Gastrocnemius medialis (tissue), 4 donors: ENCODE results near the gene ELAVL1. TPM values are rescaled to one million over a fixed set of nuclear protein-coding genes. Genes with fewer than 3 reads are reported as not detected.

ENCODE experiments used
- ATAC-seq, 2 donors: fragments of 150-250 bp; one replicate each; pipeline ENCODE4 v1.9.1; 2016
- DNase-seq, 2 donors: peaks; one replicate each; pipeline ENCODE4 v3.0.0-alpha.2; 2019
- H3K27ac ChIP-seq, 4 donors: fragments of 200-600 bp; sonication (generic); 1 replicate in 1 of 4; 2 replicates in 3 of 4; pipeline ENCODE4 v1.5.1; 2016 to 2018; ENCODE audit warnings: mild to moderate bottlenecking in 2 of 4, moderate library complexity in 1 of 4
- H3K27me3 ChIP-seq, 3 donors: fragments of 200-600 bp; sonication (generic) in 2 of 3; 1 replicate in 1 of 3; 2 replicates in 2 of 3; pipeline versions ENCODE4 v1.5.1 to v1.6.0; 2016 to 2019; ENCODE audit warnings: mild to moderate bottlenecking in 1 of 3, moderate library complexity in 1 of 3
- H3K36me3 ChIP-seq, 2 donors: fragments of 200-600 bp; sonication (generic) in 1 of 2; one replicate each; pipeline ENCODE4 v1.5.1; 2017 to 2018
- H3K4me1 ChIP-seq, 2 donors: fragments of 200-600 bp; sonication (generic) in 1 of 2; one replicate each; pipeline ENCODE4 v1.5.1; 2016 to 2017; ENCODE audit warnings: mild to moderate bottlenecking in 2 of 2
- H3K4me3 ChIP-seq, 4 donors: fragments of 200-600 bp; sonication (generic) in 3 of 4; 1 replicate in 1 of 4; 2 replicates in 3 of 4; pipeline ENCODE4 v1.5.1; 2016 to 2019; ENCODE audit warnings: mild to moderate bottlenecking in 2 of 4
- H3K9me3 ChIP-seq, 3 donors: fragments of 200-600 bp; sonication (generic) in 2 of 3; 1 replicate in 1 of 3; 2 replicates in 2 of 3; pipeline ENCODE4 v1.5.1; 2016 to 2019
- POLR2A ChIP-seq, 2 donors: fragments of 450-650 bp; IDR thresholded peaks; one replicate each; pipeline ENCODE4 v1.6.1; 2017; ENCODE audit warnings: antibody characterized with exemption in 2 of 2, mild to moderate bottlenecking in 2 of 2, moderate library complexity in 2 of 2
- in situ Hi-C, 4 donors: fragments of 200-750 bp; cut with MboI; loops; one replicate each; pipeline versions ENCODE4 v1.15.0 to v1.8.0; 2017; ENCODE audit warnings: low sequenced_read_pairs in 4 of 4
- intact Hi-C: fragments of 100-400 bp; cut with DNase I; formaldehyde crosslinking; loops from one replicate; pipeline ENCODE4 v1.15.1; 2023; ENCODE audit warnings: low total_unique reads
- total RNA-seq, 4 donors: library from RNA; depleted of rRNA; stranded (reverse); fragments of >200 nt; gene quantifications; one replicate each; pipeline versions ENCODE4 v1.1.0 to v1.2.3, GENCODE V29; 2016
- TF ChIP-seq, protein P1 (sequence below), 5 experiments: fragments of 450-650 bp in 3 of 5; fragments of 200-600 bp in 2 of 5; sonication (generic) in 2 of 5; IDR thresholded peaks in 4 of 5; conservative IDR thresholded peaks in 1 of 5; 1 replicate in 4 of 5; 2 replicates in 1 of 5; pipeline ENCODE4 v1.5.1; 2016 to 2019; ENCODE audit warnings: antibody characterized with exemption in 5 of 5, mild to moderate bottlenecking in 3 of 5, moderate library complexity in 3 of 5

Gene ELAVL1
- total RNA-seq, 4 donors from 2014 or later: 18.2 to 40.5 (median 28.9) TPM

DNA sequence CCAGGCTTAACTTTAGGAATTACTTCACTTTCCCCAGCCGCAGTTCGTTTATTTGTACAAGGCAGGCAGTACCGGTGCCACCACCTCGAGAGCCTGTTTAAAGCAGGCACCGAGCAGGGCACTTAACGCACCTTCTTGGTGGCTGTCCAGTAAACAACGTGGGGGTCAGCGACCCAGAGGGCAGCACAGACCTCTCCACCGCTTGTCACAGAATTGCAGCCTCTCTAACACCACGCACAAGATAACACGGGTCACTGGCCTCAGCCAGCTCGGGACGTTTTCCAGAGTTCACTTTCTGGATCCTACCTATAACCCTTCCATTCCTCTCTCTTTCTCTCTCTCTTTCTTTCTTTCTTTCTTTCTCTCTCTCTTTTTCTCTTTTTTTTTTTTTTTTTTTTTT lies 16.8 kb upstream of the ELAVL1 start:
- no peaks in the 10 kb centered on the region for H3K27me3 ChIP-seq
- in situ Hi-C loops (loop anchor here in 2 of 4 donors (25.0 kb wide), 1 partner anchor 240 kb away; no protein-coding TSS in a partner anchor), intact Hi-C loops (no loop called here)
- DNase-seq (no peak), ATAC-seq (no peak)
- TF ChIP-seq, protein P1, sequence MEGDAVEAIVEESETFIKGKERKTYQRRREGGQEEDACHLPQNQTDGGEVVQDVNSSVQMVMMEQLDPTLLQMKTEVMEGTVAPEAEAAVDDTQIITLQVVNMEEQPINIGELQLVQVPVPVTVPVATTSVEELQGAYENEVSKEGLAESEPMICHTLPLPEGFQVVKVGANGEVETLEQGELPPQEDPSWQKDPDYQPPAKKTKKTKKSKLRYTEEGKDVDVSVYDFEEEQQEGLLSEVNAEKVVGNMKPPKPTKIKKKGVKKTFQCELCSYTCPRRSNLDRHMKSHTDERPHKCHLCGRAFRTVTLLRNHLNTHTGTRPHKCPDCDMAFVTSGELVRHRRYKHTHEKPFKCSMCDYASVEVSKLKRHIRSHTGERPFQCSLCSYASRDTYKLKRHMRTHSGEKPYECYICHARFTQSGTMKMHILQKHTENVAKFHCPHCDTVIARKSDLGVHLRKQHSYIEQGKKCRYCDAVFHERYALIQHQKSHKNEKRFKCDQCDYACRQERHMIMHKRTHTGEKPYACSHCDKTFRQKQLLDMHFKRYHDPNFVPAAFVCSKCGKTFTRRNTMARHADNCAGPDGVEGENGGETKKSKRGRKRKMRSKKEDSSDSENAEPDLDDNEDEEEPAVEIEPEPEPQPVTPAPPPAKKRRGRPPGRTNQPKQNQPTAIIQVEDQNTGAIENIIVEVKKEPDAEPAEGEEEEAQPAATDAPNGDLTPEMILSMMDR (IDR thresholded peaks at IDR 0.05 in 4 of 5, conservative IDR thresholded peaks at IDR 0.05 in 1 of 5): no peak
- no peak for TF ChIP-seq POLR2A (IDR thresholded peaks at IDR 0.05)
- H3K36me3 ChIP-seq: no peaks in the 10 kb centered on the region
- no peaks in the 10 kb centered on the region for H3K4me1 ChIP-seq
- H3K4me3 ChIP-seq: no peak overlapping the region
- no peak overlapping the region for H3K27ac ChIP-seq
- H3K9me3 ChIP-seq: no peaks in the 10 kb centered on the region

- DNase-seq (no peak), ATAC-seq (no peak)
- Histone ChIP-seq H3K4me3 (no peak overlapping the region), H3K27ac (no peak overlapping the region), H3K27me3 (no peaks in the 10 kb centered on the region), H3K36me3 (no peaks in the 10 kb centered on the region), H3K4me1 (no peaks in the 10 kb centered on the region), H3K9me3 (no peaks in the 10 kb centered on the region)
- TF ChIP-seq, protein P1 (IDR thresholded peaks at IDR 0.05 in 4 of 5, conservative IDR thresholded peaks at IDR 0.05 in 1 of 5): no peak
- no peak for TF ChIP-seq POLR2A (IDR thresholded peaks at IDR 0.05)
- intact Hi-C loops: no loop called here
- in situ Hi-C loops: loop anchor here in 2 of 4 donors (25.0 kb wide), 1 partner anchor 241 kb away; no protein-coding TSS in a partner anchor
Observed at GRCh38 chr19:8021374-8021773, 15.9 kb upstream of the ELAVL1 start.

- no peaks in the 10 kb centered on the region for H3K36me3 ChIP-seq
- no peak for TF ChIP-seq POLR2A (IDR thresholded peaks at IDR 0.05)
- TF ChIP-seq, protein P1 (IDR thresholded peaks at IDR 0.05 in 4 of 5, conservative IDR thresholded peaks at IDR 0.05 in 1 of 5): no peak
- intact Hi-C loops: no loop called here
- no peaks in the 10 kb centered on the region for H3K4me1 ChIP-seq
- H3K4me3 ChIP-seq: no peak overlapping the region
- DNase-seq: no peak
- no peak for ATAC-seq
- H3K27ac ChIP-seq: no peak overlapping the region
- no peaks in the 10 kb centered on the region for H3K27me3 ChIP-seq
- H3K9me3 ChIP-seq: no peaks in the 10 kb centered on the region
- in situ Hi-C loops: loop anchor here in 2 of 4 donors (25.0 kb wide), 1 partner anchor 242 kb away; no protein-coding TSS in a partner anchor
Observed at GRCh38 chr19:8020681-8021080, 15.2 kb upstream of the ELAVL1 start.

GRCh38 chr19:8017808-8018207 lies 12.4 kb upstream of the ELAVL1 start:
- Histone ChIP-seq H3K36me3 (no peaks in the 10 kb centered on the region), H3K9me3 (no peaks in the 10 kb centered on the region), H3K27ac (no peak overlapping the region), H3K27me3 (no peaks in the 10 kb centered on the region), H3K4me1 (no peaks in the 10 kb centered on the region), H3K4me3 (no peak overlapping the region)
- in situ Hi-C loops (loop anchor here in 2 of 4 donors (25.0 kb wide), 1 partner anchor 244 kb away; no protein-coding TSS in a partner anchor), intact Hi-C loops (no loop called here)
- TF ChIP-seq, protein P1 (IDR thresholded peaks at IDR 0.05 in 4 of 5, conservative IDR thresholded peaks at IDR 0.05 in 1 of 5): no peak
- no peak for TF ChIP-seq POLR2A (IDR thresholded peaks at IDR 0.05)
- DNase-seq (no peak), ATAC-seq (no peak)
